WTC11 (cell line): Measurements from ENCODE around the gene SAP130.

Experiments used
- AR ChIP-seq: fragments of 250-450 bp; sonication (Bioruptor Pico); IDR thresholded peaks from 2 replicates; pipeline ENCODE4 v1.9.0; 2021; ENCODE audit warnings: mild to moderate bottlenecking
- CTCF ChIP-seq: fragments of 200-600 bp; IDR thresholded peaks from 2 replicates; pipeline ENCODE4 v1.8.0; 2022; ENCODE audit warnings: antibody characterized with exemption
- HMGA2 ChIP-seq: fragments of 250-450 bp; sonication (Bioruptor Pico); IDR thresholded peaks from 2 replicates; pipeline ENCODE4 v1.4.0; 2021; ENCODE audit warnings: mild to moderate bottlenecking, moderate library complexity
- USF1 ChIP-seq: sonication (generic); formaldehyde crosslinking; IDR thresholded peaks from 2 replicates; pipeline ENCODE4 v1.8.0; 2022; ENCODE audit warnings: mild to moderate bottlenecking, missing genetic modification reagents
- ZNF317 ChIP-seq: sonication (generic); formaldehyde crosslinking; IDR thresholded peaks from 2 replicates; pipeline ENCODE4 v1.8.1; 2023; ENCODE audit warnings: low read depth, mild to moderate bottlenecking, moderate library complexity, missing genetic modification reagents, borderline replicate concordance

GRCh38 chr2:128062571-128062970 is 34.7 kb upstream of the SAP130 start:
- TF ChIP-seq AR (no peak), CTCF (no peak), USF1 (CRISPR knock-in tag) (no peak), ZNF317 (CRISPR knock-in tag) (no peak), HMGA2 (CRISPR knock-in tag) (no peak)
